ENCODE data around the gene NKAPD1. TPM values are rescaled to one million over a fixed set of nuclear protein-coding genes. Genes with fewer than 3 reads are reported as not detected.

NKAPD1 gene
- polyA plus RNA-seq, 3 donors: 5.3 to 9.4 (median 7.7) TPM

GRCh38 chr11:112132737-112133136 is 58.6 kb downstream of the NKAPD1 start:
- no peaks in the 10 kb centered on the region for H3K27me3 ChIP-seq (ENCODE audit: control insufficient read depth in 2 of 2, insufficient read depth in 2 of 2, low read length in 2 of 2)
- H4K20me1 ChIP-seq (ENCODE audit: insufficient read depth, low read length): no peaks in the 10 kb centered on the region
- H3K4me3 ChIP-seq (replicated peaks in 1 of 3; ENCODE audit: low read depth in 2 of 3, low read length in 3 of 3): no peak overlapping the region
- no CpG with 5 or more reads among the region's 2 CpGs for WGBS (ENCODE audit: insufficient coverage)
- H3K4me2 ChIP-seq (replicated peaks; ENCODE audit: extremely low read depth, low read length, poor library complexity, severe bottlenecking): no peak overlapping the region
- H3K27ac ChIP-seq (ENCODE audit: low read depth in 1 of 2, low read length in 2 of 2): no peak overlapping the region
- intact Hi-C loops (cut with micrococcal nuclease): no loop called here
- H3K79me2 ChIP-seq (ENCODE audit: insufficient read depth, low read length): no peaks in the 10 kb centered on the region
- peak in 1 of 3 donors; percentile 4 for DNase-seq
- no peak for TF ChIP-seq CTCF (IDR thresholded peaks at IDR 0.05)
- peaks cover 0 to 2% (median 0%) of the 10 kb centered on the region in 3 donors for H3K27me3 Mint-ChIP-seq (ENCODE audit: low read depth in 3 of 3)
- H3K9me3 Mint-ChIP-seq: peaks cover 0 to 1% (median 0%) of the 10 kb centered on the region in 7 donors
- H3K4me1 Mint-ChIP-seq: peaks cover 27% of the 10 kb centered on the region
- H3K27ac Mint-ChIP-seq: peak overlapping the region in 2 of 7 donors; percentile 7 to 73
- peaks cover 0 to 4% of the 10 kb centered on the region in 2 donors for H3K36me3 Mint-ChIP-seq
- H3K4me3 Mint-ChIP-seq: no peak overlapping the region
- H3K9me3 ChIP-seq (replicated peaks in 1 of 2; ENCODE audit: control insufficient read depth in 1 of 2, insufficient read depth in 1 of 2, low read length in 2 of 2): no peaks in the 10 kb centered on the region
- no peaks in the 10 kb centered on the region for H3K36me3 ChIP-seq (replicated peaks in 1 of 2; ENCODE audit: control insufficient read depth in 1 of 2, insufficient read depth in 2 of 2, low read length in 2 of 2)
- H3K9ac ChIP-seq (ENCODE audit: insufficient read depth, low read length, poor library complexity, severe bottlenecking): no peak overlapping the region
- H3K4me1 ChIP-seq (ENCODE audit: control insufficient read depth in 1 of 2, insufficient read depth in 2 of 2, low read length in 2 of 2): peaks cover 23 to 25% of the 10 kb centered on the region in 2 donors
- H2AFZ ChIP-seq (ENCODE audit: insufficient read depth, low read depth, low read length, poor library complexity, severe bottlenecking): no peak overlapping the region

GRCh38 chr11:112134473-112134872 is 60.4 kb downstream of the NKAPD1 start:
- no peak overlapping the region for H3K9ac ChIP-seq (ENCODE audit: insufficient read depth, low read length, poor library complexity, severe bottlenecking)
- H3K9me3 Mint-ChIP-seq: peaks cover 0 to 1% (median 0%) of the 10 kb centered on the region in 7 donors
- H3K4me3 Mint-ChIP-seq: no peak overlapping the region
- no peak overlapping the region for H2AFZ ChIP-seq (ENCODE audit: insufficient read depth, low read depth, low read length, poor library complexity, severe bottlenecking)
- H3K27me3 ChIP-seq (ENCODE audit: control insufficient read depth in 2 of 2, insufficient read depth in 2 of 2, low read length in 2 of 2): no peaks in the 10 kb centered on the region
- no peaks in the 10 kb centered on the region for H3K79me2 ChIP-seq (ENCODE audit: insufficient read depth, low read length)
- H3K4me3 ChIP-seq (replicated peaks in 1 of 3; ENCODE audit: low read depth in 2 of 3, low read length in 3 of 3): no peak overlapping the region
- no peak for DNase-seq
- H3K4me2 ChIP-seq (replicated peaks; ENCODE audit: extremely low read depth, low read length, poor library complexity, severe bottlenecking): no peak overlapping the region
- H3K27me3 Mint-ChIP-seq (ENCODE audit: low read depth in 3 of 3): peaks cover 0 to 2% (median 0%) of the 10 kb centered on the region in 3 donors
- peaks cover 14 to 16% of the 10 kb centered on the region in 2 donors for H3K4me1 ChIP-seq (ENCODE audit: control insufficient read depth in 1 of 2, insufficient read depth in 2 of 2, low read length in 2 of 2)
- H3K4me1 Mint-ChIP-seq: peaks cover 16% of the 10 kb centered on the region
- H3K27ac Mint-ChIP-seq: no peak overlapping the region
- H3K27ac ChIP-seq (ENCODE audit: low read depth in 1 of 2, low read length in 2 of 2): no peak overlapping the region
- no peaks in the 10 kb centered on the region for H4K20me1 ChIP-seq (ENCODE audit: insufficient read depth, low read length)
- H3K9me3 ChIP-seq (replicated peaks in 1 of 2; ENCODE audit: control insufficient read depth in 1 of 2, insufficient read depth in 1 of 2, low read length in 2 of 2): no peaks in the 10 kb centered on the region
- no peaks in the 10 kb centered on the region for H3K36me3 ChIP-seq (replicated peaks in 1 of 2; ENCODE audit: control insufficient read depth in 1 of 2, insufficient read depth in 2 of 2, low read length in 2 of 2)
- WGBS (ENCODE audit: insufficient coverage): 100% methylated on average over 2 of the region's 4 CpGs
- TF ChIP-seq CTCF (IDR thresholded peaks at IDR 0.05): no peak
- peaks cover 0 to 4% of the 10 kb centered on the region in 2 donors for H3K36me3 Mint-ChIP-seq
- intact Hi-C loops (cut with micrococcal nuclease): no loop called here

Small RNAs within 50 kb of the gene (small RNA-seq; reads per million reads assigned to genes)
- gene AP000907.3 (ENCODE audit: insufficient read length, low read depth): not detected
- gene RNU6-893P (ENCODE audit: insufficient read length, low read depth): not detected

Other genes starting within 250 kb of the NKAPD1 start
- gene ALG9, start 202.7 kb upstream of the NKAPD1 start, polyA plus RNA-seq: 1 to 10 TPM; 7.4 to 7.9 (median 7.8) TPM
- 1 to 10 TPM; 1.9 to 2.3 (median 2.0) TPM for gene FDXACB1, start 195.1 kb upstream of the NKAPD1 start, polyA plus RNA-seq
- 1 to 10 TPM; 3.6 to 5.3 (median 5.0) TPM for gene CFAP68, start 194.8 kb upstream of the NKAPD1 start, polyA plus RNA-seq
- not detected for gene CRYAB, start 162.5 kb upstream of the NKAPD1 start, polyA plus RNA-seq
- not detected for gene HSPB2, start 161.6 kb upstream of the NKAPD1 start, polyA plus RNA-seq
- not detected for gene C11orf52, start 155.4 kb upstream of the NKAPD1 start, polyA plus RNA-seq
- gene DIXDC1, start 137.0 kb upstream of the NKAPD1 start, polyA plus RNA-seq: under 1 TPM in 2 of 3 donors, not detected in 1; 0.07 to 0.17 TPM
- 10 to 100 TPM in 2 of 3 donors, 1 to 10 TPM in 1; 5.8 to 14.6 (median 11.5) TPM for gene DLAT, start 48.9 kb upstream of the NKAPD1 start, polyA plus RNA-seq
- gene PIH1D2, start 282 bp upstream of the NKAPD1 start, polyA plus RNA-seq: not detected
- gene TIMM8B, start 12.5 kb downstream of the NKAPD1 start, polyA plus RNA-seq: 100 to 1,000 TPM in 2 of 3 donors, 10 to 100 TPM in 1; 27.9 to 160 (median 143) TPM
- 100 to 1,000 TPM in 2 of 3 donors, 10 to 100 TPM in 1; 60.4 to 270 (median 270) TPM for gene SDHD, start 12.6 kb downstream of the NKAPD1 start, polyA plus RNA-seq
- gene IL18, start 89.8 kb downstream of the NKAPD1 start, polyA plus RNA-seq: 10 to 100 TPM; 11.7 to 16.2 (median 16.1) TPM
- gene TEX12, start 93.1 kb downstream of the NKAPD1 start, polyA plus RNA-seq: under 1 TPM in 1 of 3 donors, not detected in 2; 0.43 TPM
- gene BCO2, start 101.2 kb downstream of the NKAPD1 start, polyA plus RNA-seq: 1 to 10 TPM in 1 of 3 donors, under 1 TPM in 1, not detected in 1; 0.20 to 1.9 TPM
- gene PTS, start 152.1 kb downstream of the NKAPD1 start, polyA plus RNA-seq: 10 to 100 TPM; 11.8 to 25.0 (median 14.0) TPM
- gene PLET1, start 186.6 kb downstream of the NKAPD1 start, polyA plus RNA-seq: not detected

All from CD14-positive monocyte (primary cell).